ENCODE data around the gene EPHB2.
"Not testable (repeated sequence)": the region's sequence is repeated elsewhere in the genome, so short reads cannot be mapped to it uniquely, and the experiment has no call there.

The EPHB2 gene

GRCh38 chr1:22843441-22844183 lies 133.0 kb downstream of the EPHB2 start:
- not testable (repeated sequence) for ATAC-seq

- ATAC-seq: no peak
These were observed 134.0 kb downstream of the EPHB2 start for GRCh38 chr1:22844621-22845020.

DNA sequence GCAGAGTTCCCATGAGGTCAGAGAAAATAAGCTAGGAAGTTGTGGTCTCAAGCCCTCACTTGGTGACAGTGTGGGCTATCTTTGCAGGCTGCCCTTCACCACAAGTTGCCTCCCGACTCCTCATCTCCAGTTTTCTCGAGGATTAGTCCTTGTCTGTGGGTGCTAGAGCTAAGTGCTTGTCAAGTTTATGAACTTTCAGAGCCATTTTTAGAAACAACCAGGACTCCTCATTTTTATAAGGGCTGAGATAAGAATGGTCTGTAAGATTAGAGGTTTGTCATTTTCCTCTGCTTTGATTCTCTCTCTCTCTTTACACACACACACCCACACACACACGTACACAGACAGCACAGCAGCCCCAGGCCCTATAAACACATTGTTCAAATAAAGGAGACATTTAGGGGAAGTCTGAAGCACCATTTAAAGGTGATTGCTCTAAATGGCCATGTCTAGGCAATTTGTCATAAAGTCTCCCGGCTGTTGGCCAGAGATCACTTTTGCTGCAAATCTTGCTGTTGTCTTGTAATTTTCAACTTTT lies 134.8 kb downstream of the EPHB2 start:
- ATAC-seq: no peak

DNA sequence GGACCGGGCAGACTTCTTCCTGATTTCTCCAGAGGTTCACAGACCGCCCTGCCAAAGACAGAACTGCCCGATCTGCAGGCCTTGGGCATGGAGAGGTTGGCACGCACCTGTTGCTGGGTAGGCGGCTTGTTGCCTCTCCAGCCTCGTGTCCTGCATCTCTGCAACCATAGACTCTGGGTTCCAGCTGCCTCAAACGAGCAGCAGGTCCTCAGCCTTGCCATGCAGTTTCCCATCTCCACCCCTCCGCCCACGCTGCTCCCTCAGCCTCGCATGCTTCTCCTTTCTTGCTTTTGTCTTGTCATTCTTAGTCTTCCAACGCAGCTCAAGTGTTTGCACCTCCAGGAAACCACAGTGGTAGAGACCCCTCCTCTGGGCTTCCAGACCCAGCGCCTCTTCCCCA lies 135.8 kb downstream of the EPHB2 start:
- no peak for ATAC-seq

DNA sequence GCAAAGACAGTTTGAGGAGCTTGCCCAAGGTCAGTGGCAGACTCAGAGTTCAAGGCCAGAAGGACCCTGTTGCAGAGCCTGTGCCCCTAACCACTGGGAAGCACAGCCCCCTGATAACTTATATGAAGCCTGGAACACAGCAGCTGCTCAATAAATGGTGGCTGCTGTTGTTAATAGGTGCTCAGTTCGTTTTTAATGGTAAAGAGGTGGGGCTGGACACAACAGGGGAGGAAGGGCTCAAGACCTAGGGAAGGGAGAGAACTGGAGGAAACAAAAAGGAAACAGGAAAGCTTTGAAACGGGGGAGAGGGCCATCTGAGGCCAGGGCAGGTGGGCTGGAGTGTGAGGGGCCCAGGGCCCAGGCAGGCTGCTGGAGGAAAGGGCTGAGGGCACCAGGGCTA lies 136.6 kb downstream of the EPHB2 start:
- ATAC-seq: no peak

DNA sequence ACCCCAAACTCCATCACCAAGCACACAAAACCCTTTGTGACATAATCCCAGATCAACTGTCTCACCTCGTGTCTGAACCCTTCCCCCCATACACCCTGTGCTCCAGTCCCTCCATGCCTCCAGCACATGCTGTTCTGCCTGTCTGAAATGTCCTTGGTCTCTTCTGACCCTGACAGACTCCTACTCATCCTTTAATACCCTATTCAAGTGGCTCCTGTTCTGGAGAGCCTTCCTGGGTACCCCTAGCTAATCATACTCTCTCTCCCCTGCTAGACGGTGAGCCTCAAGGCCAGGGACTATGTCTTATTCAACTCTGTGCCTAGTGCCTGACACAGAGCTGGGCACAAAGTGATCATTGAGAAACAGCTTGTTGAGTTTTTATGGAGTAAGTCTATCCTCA lies 137.1 kb downstream of the EPHB2 start:
- ATAC-seq: no peak

- ATAC-seq: no peak
These were observed 137.8 kb downstream of the EPHB2 start for GRCh38 chr1:22848405-22848804.

DNA sequence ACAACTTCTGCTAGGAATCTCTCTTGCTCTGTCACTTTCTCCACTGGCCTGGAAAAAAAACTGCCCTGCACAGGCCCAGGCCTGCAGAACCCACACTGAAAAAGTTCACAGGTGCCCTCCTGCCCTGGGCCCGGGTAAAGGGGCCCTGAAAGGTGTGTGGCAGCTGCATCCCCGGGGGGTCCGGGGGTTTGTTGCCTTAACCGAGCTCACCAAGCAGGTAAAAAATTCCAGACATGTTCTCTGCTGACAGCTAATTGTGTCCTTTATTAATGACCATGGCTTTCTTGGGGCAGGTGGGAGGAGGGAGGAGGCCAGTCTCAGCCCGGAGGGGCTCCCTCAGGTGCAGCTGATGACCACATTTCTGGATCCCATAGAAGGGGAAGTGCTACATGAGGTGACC lies 139.1 kb downstream of the EPHB2 start:
- ATAC-seq: no peak

DNA sequence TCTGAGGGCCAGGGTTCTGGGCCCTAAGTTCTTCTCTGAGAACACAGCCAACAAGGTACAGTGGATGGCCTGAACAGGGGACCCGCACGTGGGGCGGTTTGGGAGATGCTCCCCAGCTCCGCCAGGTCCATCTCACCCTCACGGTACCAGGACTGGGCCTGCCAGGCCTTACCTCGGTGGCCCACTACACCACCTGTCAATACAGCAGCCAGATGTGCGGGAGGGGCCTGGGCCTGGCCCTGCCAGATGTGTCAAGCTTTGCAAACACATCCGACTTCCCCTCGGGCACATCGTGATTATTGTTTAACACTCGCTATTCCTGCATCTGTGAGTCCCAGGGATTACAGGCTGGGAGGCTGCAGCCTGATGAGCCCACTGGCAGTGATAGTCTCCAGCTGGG lies 139.6 kb downstream of the EPHB2 start:
- ATAC-seq: no peak

GRCh38 chr1:22850681-22851080 lies 140.0 kb downstream of the EPHB2 start:
- no peak for ATAC-seq

GRCh38 chr1:22851517-22851916 lies 140.9 kb downstream of the EPHB2 start:
- ATAC-seq: no peak

DNA sequence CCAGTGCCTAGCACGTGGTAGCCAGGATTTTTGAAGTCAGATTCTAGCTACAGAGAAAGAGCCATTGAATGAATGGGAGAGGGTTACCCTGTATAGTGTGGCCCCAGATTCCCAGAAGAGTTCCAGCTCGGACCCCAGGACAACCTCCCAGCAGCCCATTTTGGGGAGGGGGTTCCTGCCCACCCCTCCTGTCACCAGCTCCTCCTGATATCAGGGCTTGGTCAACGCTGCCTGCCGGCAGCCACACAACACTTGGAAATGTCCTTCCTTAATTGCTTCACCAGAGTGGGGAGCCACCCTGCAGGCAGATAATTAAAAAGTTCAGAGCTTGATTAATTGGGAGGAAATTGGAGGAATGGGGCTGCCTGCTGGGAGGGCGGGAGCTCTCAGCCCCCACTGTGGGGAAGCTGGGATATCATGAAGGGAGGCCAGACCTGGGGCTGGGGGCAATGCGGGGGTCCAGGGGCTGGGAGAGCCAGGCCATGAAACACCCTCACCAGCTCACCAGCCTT lies 141.6 kb downstream of the EPHB2 start:
- no peak for ATAC-seq

GRCh38 chr1:22853651-22854185 lies 143.1 kb downstream of the EPHB2 start:
- no peak for ATAC-seq

- no peak for ATAC-seq
These were observed 144.3 kb downstream of the EPHB2 start for GRCh38 chr1:22854688-22855565.

GRCh38 chr1:22855668-22856606 lies 145.3 kb downstream of the EPHB2 start:
- ATAC-seq: no peak

GRCh38 chr1:22857661-22858060 lies 147.0 kb downstream of the EPHB2 start:
- ATAC-seq: no peak

DNA sequence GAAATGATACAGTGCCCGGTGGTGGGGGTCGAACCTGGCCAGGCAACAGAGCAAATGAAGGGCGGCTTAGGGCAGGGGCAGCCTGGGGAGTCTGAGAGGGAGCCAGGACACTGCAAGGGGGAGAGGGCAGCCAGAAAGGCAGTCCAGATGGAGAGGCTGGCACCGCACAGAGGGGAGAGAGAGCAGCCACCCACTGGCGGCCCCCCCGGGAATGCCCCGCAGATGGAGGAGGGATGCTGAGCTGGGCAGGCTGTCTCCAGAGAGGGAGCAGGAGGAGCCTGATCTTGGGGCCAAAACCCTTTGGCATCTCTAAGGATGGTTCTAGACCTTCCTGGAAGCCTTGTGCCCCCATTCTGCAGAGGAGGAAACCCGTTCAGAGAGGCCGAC lies 149.8 kb downstream of the EPHB2 start:
- ATAC-seq: no peak

- ATAC-seq: no peak
These were observed 150.3 kb downstream of the EPHB2 start for GRCh38 chr1:22860883-22861385.

DNA sequence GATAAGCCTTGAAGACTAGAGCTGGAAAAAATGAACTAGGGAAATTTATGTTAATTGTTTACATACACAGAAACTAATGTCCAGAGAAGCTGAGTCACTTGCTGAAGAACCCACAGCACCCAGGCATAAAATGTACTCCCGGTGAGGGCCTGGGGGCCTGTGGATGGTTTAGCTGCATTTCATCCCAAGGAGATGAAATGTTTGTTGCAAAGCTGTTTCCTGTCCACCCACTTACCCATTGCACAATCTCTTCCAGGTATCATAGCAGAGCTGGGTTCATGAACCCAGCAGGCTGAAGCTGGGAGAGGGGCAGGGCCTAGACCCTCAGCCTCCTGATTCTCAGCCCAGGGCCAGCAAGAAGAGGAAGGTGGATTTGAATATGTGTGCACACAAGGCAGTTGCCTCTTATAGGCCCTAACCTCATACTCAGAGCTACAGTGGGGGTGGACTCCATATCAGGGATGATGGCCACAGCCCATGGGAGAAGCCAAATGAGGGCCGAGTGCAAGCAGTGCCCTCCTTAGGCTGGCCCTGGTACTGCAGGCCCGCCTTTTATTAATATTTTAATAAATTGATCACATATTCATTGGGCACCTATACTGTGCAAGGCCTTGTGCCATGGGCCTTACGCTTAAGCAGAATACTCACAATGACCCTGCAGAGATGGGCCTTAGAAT lies 151.3 kb downstream of the EPHB2 start:
- ATAC-seq: no peak

- no peak for ATAC-seq
These were observed 152.1 kb downstream of the EPHB2 start for GRCh38 chr1:22862752-22863151.

DNA sequence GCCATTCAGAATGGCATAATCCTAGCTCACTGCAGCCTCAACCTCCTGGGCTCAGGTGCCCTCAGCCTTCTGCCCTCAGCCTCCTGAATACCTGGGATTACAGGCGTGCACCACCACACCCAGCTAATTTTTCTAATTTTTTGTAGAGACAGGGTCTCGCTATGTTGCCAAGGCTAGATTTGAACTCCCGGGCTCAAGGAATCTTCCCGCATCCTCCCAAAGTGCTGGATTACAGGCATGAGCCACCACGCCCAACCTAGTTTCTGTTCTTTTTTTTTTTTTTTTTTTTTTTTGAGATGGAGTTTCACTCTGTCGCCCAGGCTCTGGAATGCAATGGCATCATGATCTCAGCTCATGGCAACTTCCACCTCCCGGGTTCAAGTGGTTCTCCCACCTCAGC lies 153.1 kb downstream of the EPHB2 start:
- no peak for ATAC-seq
